MM.1S (cell line): ENCODE results near the gene VANGL2.

ENCODE experiments used
- DNase-seq: peaks from one replicate; pipeline ENCODE4 v3.0.0-alpha.2; 2015
- H2AFZ ChIP-seq: fragments of 300-600 bp; sonication (generic); 2 replicates; pipeline ENCODE4 v1.6.0; 2016; ENCODE audit warnings: antibody characterized with exemption, low read length
- H3F3A ChIP-seq: fragments of 300-600 bp; sonication (generic); 2 replicates; pipeline ENCODE4 v1.6.1; 2016; ENCODE audit warnings: mild to moderate bottlenecking, antibody characterized with exemption, low read length, moderate library complexity, mixed read lengths; ENCODE audit not compliant: insufficient read depth
- H3K27ac ChIP-seq: fragments of 300-600 bp; sonication (generic); 2 replicates; pipeline ENCODE4 v1.5.1; 2016; ENCODE audit warnings: mild to moderate bottlenecking, low read length
- H3K27me3 ChIP-seq: fragments of 300-600 bp; sonication (generic); replicated peaks from 2 replicates; pipeline ENCODE4 v1.6.0; 2016; ENCODE audit warnings: low read length; ENCODE audit not compliant: insufficient read depth
- H3K36me3 ChIP-seq: fragments of 300-600 bp; sonication (generic); replicated peaks from 2 replicates; pipeline ENCODE4 v1.6.1; 2016; ENCODE audit warnings: mild to moderate bottlenecking, low read length, mixed read lengths; ENCODE audit not compliant: insufficient read depth
- H3K4me1 ChIP-seq: fragments of 300-600 bp; sonication (generic); 2 replicates; pipeline ENCODE4 v1.6.1; 2016; ENCODE audit warnings: low read length, mixed read lengths
- H3K4me2 ChIP-seq: fragments of 300-600 bp; sonication (generic); 2 replicates; pipeline ENCODE4 v1.6.0; 2016; ENCODE audit warnings: low read depth, low read length
- H3K4me3 ChIP-seq: fragments of 300-600 bp; sonication (generic); 2 replicates; pipeline ENCODE4 v1.5.1; 2016; ENCODE audit warnings: low read length, mixed read lengths
- H3K79me2 ChIP-seq: fragments of 300-600 bp; sonication (generic); 2 replicates; pipeline ENCODE4 v1.6.1; 2016; ENCODE audit warnings: mixed run types, low read length, mixed read lengths
- H3K9ac ChIP-seq: fragments of 300-600 bp; sonication (generic); 2 replicates; pipeline ENCODE4 v1.6.1; 2016; ENCODE audit warnings: low read length, mixed read lengths
- H3K9me2 ChIP-seq: fragments of 300-600 bp; sonication (generic); replicated peaks from 2 replicates; pipeline ENCODE4 v1.6.1; 2016; ENCODE audit warnings: mild to moderate bottlenecking, low read length, mixed read lengths; ENCODE audit not compliant: insufficient read depth
- H3K9me3 ChIP-seq: fragments of 300-600 bp; sonication (generic); replicated peaks from 2 replicates; pipeline ENCODE4 v1.6.1; 2016; ENCODE audit warnings: mild to moderate bottlenecking, low read length, mixed read lengths; ENCODE audit not compliant: insufficient read depth
- H4K20me1 ChIP-seq: fragments of 300-600 bp; sonication (generic); 2 replicates; pipeline ENCODE4 v1.6.1; 2016; ENCODE audit warnings: mild to moderate bottlenecking, low read length, moderate library complexity, mixed read lengths; ENCODE audit not compliant: insufficient read depth
- CTCF ChIP-seq: fragments of 300-600 bp; sonication (generic); IDR thresholded peaks from 2 replicates; pipeline ENCODE4 v1.5.1; 2016; ENCODE audit warnings: antibody characterized with exemption, low read length, mixed read lengths
- EZH2phosphoT487 ChIP-seq: fragments of 300-600 bp; sonication (generic); IDR thresholded peaks from 2 replicates; pipeline ENCODE4 v1.6.1; 2018; ENCODE audit warnings: antibody characterized with exemption, low read length

VANGL2 gene

GRCh38 chr1:160474392-160475242, 74.3 kb downstream of the VANGL2 start:
- Histone ChIP-seq H3K9ac (no peak overlapping the region), H3K27ac (no peak overlapping the region), H3K27me3 (no peaks in the 10 kb centered on the region), H3K4me1 (no peaks in the 10 kb centered on the region), H3K9me2 (no peaks in the 10 kb centered on the region), H3K36me3 (no peaks in the 10 kb centered on the region), H3K79me2 (no peaks in the 10 kb centered on the region), H3K4me2 (no peak overlapping the region), H3F3A (no peaks in the 10 kb centered on the region), H3K4me3 (no peak overlapping the region), H4K20me1 (no peaks in the 10 kb centered on the region), H2AFZ (no peak overlapping the region), H3K9me3 (no peaks in the 10 kb centered on the region)
- DNase-seq, result no peak
- TF ChIP-seq CTCF (no peak), EZH2phosphoT487 (no peak)
